ENCODE results near the gene ENTREP1. TPM values are rescaled to one million over a fixed set of nuclear protein-coding genes. Genes with fewer than 3 reads are reported as not detected.

Gene ENTREP1
- total RNA-seq, 1 donor from 2014 or later = 1.4 TPM

Other genes starting within 250 kb of the ENTREP1 start
- 4.5 TPM for gene TJP2, start 150.9 kb upstream of the ENTREP1 start, total RNA-seq

All from occipital lobe (tissue), 1 donor.